Keratinocyte (primary cell): ENCODE results near the gene PRR14L. TPM values are rescaled to one million over a fixed set of nuclear protein-coding genes. Genes with fewer than 3 reads are reported as not detected.

Experiments used
- DNase-seq: peaks from one replicate; pipeline ENCODE4 v3.0.0-alpha.2; 2011; ENCODE audit warnings: low read depth, missing footprints, low spot score
- FAIRE-seq: peaks from 2 replicates; lab custom pipeline; 2011; peaks lifted over from hg19 to GRCh38; lab: Jason Lieb, UNC
- H2AFZ ChIP-seq: 2 replicates; pipeline ENCODE4 v1.6.0; 2012; ENCODE audit warnings: low read length, control low read depth, inconsistent platforms; ENCODE audit not compliant: control insufficient read depth
- H3K27ac ChIP-seq: 2 replicates; pipeline ENCODE4 v1.5.1; 2011; ENCODE audit warnings: low read length; ENCODE audit not compliant: control insufficient read depth, insufficient read depth
- H3K27me3 ChIP-seq: 3 replicates; pipeline ENCODE4 v1.6.0; 2011; ENCODE audit warnings: low read length; ENCODE audit not compliant: control insufficient read depth, insufficient read depth; ENCODE audit errors: extremely low read depth
- H3K36me3 ChIP-seq, 2 experiments: 2 replicates in 1 of 2; 3 replicates in 1 of 2; pipeline ENCODE4 v1.5.1; 2011; ENCODE audit warnings: low read length in 2 of 2, mild to moderate bottlenecking in 1 of 2; ENCODE audit not compliant: control insufficient read depth in 2 of 2, insufficient read depth in 2 of 2; ENCODE audit errors: extremely low read depth in 1 of 2
- H3K4me1 ChIP-seq: 3 replicates; pipeline ENCODE4 v1.5.1; 2011; ENCODE audit warnings: low read length; ENCODE audit not compliant: control insufficient read depth, insufficient read depth; ENCODE audit errors: extremely low read depth
- H3K4me2 ChIP-seq: 3 replicates; pipeline ENCODE4 v1.6.0; 2011; ENCODE audit warnings: low read depth, low read length; ENCODE audit not compliant: control insufficient read depth, insufficient read depth; ENCODE audit errors: extremely low read depth
- H3K4me3 ChIP-seq, 3 experiments: fragments of 200-600 bp in 1 of 3; sonication (generic) in 1 of 3; 2 replicates in 2 of 3; 3 replicates in 1 of 3; pipeline ENCODE4 v1.5.1; 2011 to 2016; ENCODE audit warnings: low read length in 3 of 3, mild to moderate bottlenecking in 3 of 3, control low read depth in 2 of 3, inconsistent platforms in 1 of 3, low read depth in 1 of 3, mixed read lengths in 1 of 3, mixed run types in 1 of 3, moderate library complexity in 1 of 3; ENCODE audit not compliant: control insufficient read depth in 2 of 3, insufficient read depth in 2 of 3; ENCODE audit errors: extremely low read depth in 1 of 3
- H3K79me2 ChIP-seq: 2 replicates; pipeline ENCODE4 v1.6.0; 2012; ENCODE audit warnings: low read length; ENCODE audit not compliant: control insufficient read depth, insufficient read depth
- H3K9ac ChIP-seq: 3 replicates; pipeline ENCODE4 v1.6.0; 2011; ENCODE audit warnings: low read length; ENCODE audit not compliant: control insufficient read depth, insufficient read depth; ENCODE audit errors: extremely low read depth
- H3K9me1 ChIP-seq: 3 replicates; pipeline ENCODE4 v1.6.0; 2011; ENCODE audit warnings: low read length; ENCODE audit not compliant: control insufficient read depth, insufficient read depth; ENCODE audit errors: extremely low read depth
- H3K9me3 ChIP-seq: 2 replicates; pipeline ENCODE4 v1.5.1; 2012; ENCODE audit warnings: low read depth, low read length; ENCODE audit not compliant: control insufficient read depth
- H4K20me1 ChIP-seq: 3 replicates; pipeline ENCODE4 v1.6.0; 2011; ENCODE audit warnings: low read length; ENCODE audit not compliant: control insufficient read depth, insufficient read depth; ENCODE audit errors: extremely low read depth
- EZH2 ChIP-seq: IDR thresholded peaks from one replicate; pipeline ENCODE4 v1.6.1; 2012; ENCODE audit warnings: inconsistent platforms, mild to moderate bottlenecking, low read length, moderate library complexity
- dilution Hi-C: fragments of 300-500 bp; cut with MboI; formaldehyde crosslinking; loops from one replicate; pipeline ENCODE4 v1.7.0; 2020; ENCODE audit warnings: low sequenced_read_pairs; ENCODE audit not compliant: extremely low pct_ligation_motif_present
- polyA plus RNA-seq, 5 experiments: library from polyadenylated mRNA; depleted of rRNA in 3 of 5; stranded (reverse) in 3 of 5; stranded (forward) in 1 of 5; unstranded in 1 of 5; fragments of >200 nt; gene quantifications; 1 replicate in 1 of 5; 2 replicates in 3 of 5; 3 replicates in 1 of 5; pipeline versions ENCODE4 v1.2.1 to v1.2.3, GENCODE V29; 2011 to 2012; ENCODE audit warnings: missing spikeins in 2 of 5, low read depth in 1 of 5, low replicate concordance in 1 of 5
- TF ChIP-seq, protein P1 (sequence below), 3 experiments: IDR thresholded peaks in 1 of 3; conservative IDR thresholded peaks in 1 of 3; optimal IDR thresholded peaks in 1 of 3; 2 replicates in 2 of 3; 3 replicates in 1 of 3; pipeline versions ENCODE3 to v1.5.1; 2011; ENCODE audit warnings: low read length in 3 of 3, mild to moderate bottlenecking in 3 of 3, moderate library complexity in 2 of 3, control low read depth in 1 of 3, inconsistent platforms in 1 of 3; ENCODE audit not compliant: insufficient read depth in 2 of 3; ENCODE audit errors: extremely low read depth in 1 of 3

Gene PRR14L
- polyA plus RNA-seq, 1 donor (not counting 4 experiments of a cell fraction or from before 2014, with no cell fraction given) = 13.6 TPM

DNA sequence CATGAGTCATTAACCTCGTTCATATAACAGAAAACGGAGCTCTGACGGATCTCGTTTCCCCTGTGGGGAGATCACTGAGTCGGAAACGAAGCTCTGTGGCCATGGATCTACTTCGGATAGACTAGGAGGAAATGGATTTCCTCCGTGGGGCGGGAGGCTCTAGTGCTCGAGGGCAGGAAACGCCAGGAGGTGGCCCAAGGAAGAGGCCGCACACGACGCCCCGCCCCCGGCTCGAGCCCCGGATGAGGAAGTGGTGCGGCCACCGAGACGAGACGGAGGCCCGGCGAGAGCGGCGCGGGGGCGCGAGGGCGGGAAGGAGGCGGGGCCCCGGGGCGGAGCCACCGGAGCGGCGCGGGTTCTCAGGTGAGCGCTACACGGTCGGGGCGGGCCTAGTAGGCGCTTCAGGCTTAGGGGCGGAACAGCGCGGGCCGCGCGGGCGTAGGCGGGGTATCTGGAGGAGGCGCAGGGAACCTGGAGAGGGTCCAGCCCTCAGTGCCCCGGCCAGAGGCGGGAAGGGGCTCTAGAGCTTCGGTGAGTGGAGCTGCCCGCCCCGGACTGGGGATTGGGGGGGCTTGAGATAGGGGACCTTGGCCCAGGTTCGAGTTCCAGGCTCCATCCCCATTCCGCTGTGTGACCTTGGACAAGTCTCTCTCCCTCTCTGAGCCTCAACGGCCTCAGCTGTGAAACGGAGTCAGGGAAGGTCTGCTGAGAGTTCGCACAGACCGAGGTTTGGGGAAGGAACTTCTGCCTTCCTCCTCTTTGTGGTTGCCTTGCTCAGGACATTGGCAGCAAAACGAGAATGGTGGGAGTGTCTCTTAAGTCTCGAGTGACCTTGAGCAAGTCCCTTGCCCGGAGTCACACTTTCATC is 3.9 kb upstream of the PRR14L start, which contains the start of gene DEPDC5:
TSS of gene DEPDC5 (plus strand) at position 386 of the 868 bp plus-strand sequence. CDS start 903 bp downstream, outside the sequence.
- Histone ChIP-seq H3K4me3 (peak within 1 kb of the TSS; percentile 60 to 96 (median 87)), H2AFZ (peak within 1 kb of the TSS; percentile 97), H3K4me1 (peaks cover 28% of the 10 kb centered on the region), H3K9me3 (no peaks in the 10 kb centered on the region), H4K20me1 (no peaks in the 10 kb centered on the region), H3K9me1 (no peaks in the 10 kb centered on the region), H3K9ac (peak within 1 kb of the TSS; percentile 93), H3K79me2 (peaks cover 22% of the 10 kb centered on the region), H3K4me2 (peak within 1 kb of the TSS; percentile 96), H3K36me3 (peaks cover 3 to 5% of the 10 kb centered on the region in 2 experiments), H3K27ac (peak within 1 kb of the TSS; percentile 97), H3K27me3 (no peaks in the 10 kb centered on the region)
- peak; percentile 64 for DNase-seq
- FAIRE-seq = peak; percentile 56
- dilution Hi-C loops = no loop called here
- TF ChIP-seq, protein P1, sequence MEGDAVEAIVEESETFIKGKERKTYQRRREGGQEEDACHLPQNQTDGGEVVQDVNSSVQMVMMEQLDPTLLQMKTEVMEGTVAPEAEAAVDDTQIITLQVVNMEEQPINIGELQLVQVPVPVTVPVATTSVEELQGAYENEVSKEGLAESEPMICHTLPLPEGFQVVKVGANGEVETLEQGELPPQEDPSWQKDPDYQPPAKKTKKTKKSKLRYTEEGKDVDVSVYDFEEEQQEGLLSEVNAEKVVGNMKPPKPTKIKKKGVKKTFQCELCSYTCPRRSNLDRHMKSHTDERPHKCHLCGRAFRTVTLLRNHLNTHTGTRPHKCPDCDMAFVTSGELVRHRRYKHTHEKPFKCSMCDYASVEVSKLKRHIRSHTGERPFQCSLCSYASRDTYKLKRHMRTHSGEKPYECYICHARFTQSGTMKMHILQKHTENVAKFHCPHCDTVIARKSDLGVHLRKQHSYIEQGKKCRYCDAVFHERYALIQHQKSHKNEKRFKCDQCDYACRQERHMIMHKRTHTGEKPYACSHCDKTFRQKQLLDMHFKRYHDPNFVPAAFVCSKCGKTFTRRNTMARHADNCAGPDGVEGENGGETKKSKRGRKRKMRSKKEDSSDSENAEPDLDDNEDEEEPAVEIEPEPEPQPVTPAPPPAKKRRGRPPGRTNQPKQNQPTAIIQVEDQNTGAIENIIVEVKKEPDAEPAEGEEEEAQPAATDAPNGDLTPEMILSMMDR (optimal IDR thresholded peaks at IDR 0.05 in 1 of 3, IDR thresholded peaks at IDR 0.05 in 1 of 3, conservative IDR thresholded peaks at IDR 0.05 in 1 of 3; ENCODE audit: extremely low read depth in 1 of 3, insufficient read depth in 2 of 3, low read length in 3 of 3) = no peak
- TF ChIP-seq EZH2 = no peak

DNA sequence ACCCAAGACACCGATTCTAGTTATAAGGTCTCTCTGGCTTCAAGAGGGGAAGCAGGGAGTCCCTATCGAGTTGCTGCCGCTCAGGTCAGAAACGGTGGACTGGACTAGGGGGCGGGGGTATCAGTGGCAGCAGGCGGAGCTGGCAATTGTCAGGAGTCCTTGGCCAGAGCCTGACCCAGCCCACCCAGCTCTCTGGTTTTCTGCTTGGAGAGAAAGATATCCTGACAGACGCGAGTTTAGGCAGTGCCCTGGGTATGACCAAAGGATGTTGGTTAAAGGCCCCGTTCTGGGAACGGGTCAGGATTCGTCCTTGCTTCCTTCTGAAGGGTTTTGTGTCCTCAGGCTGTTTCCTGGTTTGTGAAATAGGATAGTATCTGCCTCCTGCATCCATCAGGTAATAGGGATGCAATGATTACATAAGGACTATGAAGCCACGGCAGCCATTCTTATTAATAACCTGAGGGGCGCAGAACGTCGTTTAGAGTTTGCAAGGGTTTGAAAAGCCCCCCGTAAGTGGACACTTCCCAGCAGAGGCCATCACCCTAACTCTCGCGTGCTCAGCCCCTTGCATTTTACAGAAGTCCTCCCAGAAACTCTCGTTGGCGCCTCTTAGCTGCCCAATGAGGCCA is 3.2 kb upstream of the PRR14L start:
- H3K9ac ChIP-seq = peak overlapping the region; percentile 93
- H4K20me1 ChIP-seq = no peaks in the 10 kb centered on the region
- H3K9me1 ChIP-seq = no peaks in the 10 kb centered on the region
- no peaks in the 10 kb centered on the region for H3K27me3 ChIP-seq
- peaks cover 30% of the 10 kb centered on the region for H3K79me2 ChIP-seq
- FAIRE-seq (peak; percentile 41), DNase-seq (no peak)
- no peak for TF ChIP-seq EZH2
- TF ChIP-seq, protein P1 (optimal IDR thresholded peaks at IDR 0.05 in 1 of 3, IDR thresholded peaks at IDR 0.05 in 1 of 3, conservative IDR thresholded peaks at IDR 0.05 in 1 of 3; ENCODE audit: extremely low read depth in 1 of 3, insufficient read depth in 2 of 3, low read length in 3 of 3) = no peak
- H3K9me3 ChIP-seq = no peaks in the 10 kb centered on the region
- peaks cover 0 to 2% of the 10 kb centered on the region in 2 experiments for H3K36me3 ChIP-seq
- H2AFZ ChIP-seq = peak overlapping the region; percentile 95
- peak overlapping the region; percentile 97 for H3K27ac ChIP-seq
- dilution Hi-C loops = no loop called here
- H3K4me1 ChIP-seq = peaks cover 35% of the 10 kb centered on the region
- peak overlapping the region; percentile 96 for H3K4me2 ChIP-seq
- H3K4me3 ChIP-seq = peak overlapping the region; percentile 60 to 70 (median 70)
